ENCODE data around the gene ARID3C.

Gene ARID3C

GRCh38 chr9:34635556-34635955 is 6.7 kb upstream of the ARID3C start:
- Histone ChIP-seq H3K4me2 (ENCODE audit: low read length) (peak overlapping the region; percentile 98), H3K4me1 (ENCODE audit: control insufficient read depth, insufficient read depth, low read length) (peaks cover 23% of the 10 kb centered on the region), H3K27me3 (ENCODE audit: control insufficient read depth, insufficient read depth, low read length) (peaks cover 11% of the 10 kb centered on the region), H3K9me3 (replicated peaks; ENCODE audit: low read length) (no peaks in the 10 kb centered on the region), H3K4me3 (ENCODE audit: low read length) (peak overlapping the region; percentile 51), H3K36me3 (ENCODE audit: insufficient read depth, low read length) (peaks cover 11% of the 10 kb centered on the region), H3K9ac (ENCODE audit: low read depth, low read length) (peak overlapping the region; percentile 31)

GRCh38 chr9:34634551-34635248 is 5.8 kb upstream of the ARID3C start:
- H3K4me1 ChIP-seq (ENCODE audit: control insufficient read depth, insufficient read depth, low read length) = peaks cover 23% of the 10 kb centered on the region
- no peak overlapping the region for H3K4me3 ChIP-seq (ENCODE audit: low read length)
- peaks cover 11% of the 10 kb centered on the region for H3K36me3 ChIP-seq (ENCODE audit: insufficient read depth, low read length)
- no peak overlapping the region for H3K9ac ChIP-seq (ENCODE audit: low read depth, low read length)
- H3K4me2 ChIP-seq (ENCODE audit: low read length) = peak overlapping the region; percentile 98
- no peaks in the 10 kb centered on the region for H3K9me3 ChIP-seq (replicated peaks; ENCODE audit: low read length)
- H3K27me3 ChIP-seq (ENCODE audit: control insufficient read depth, insufficient read depth, low read length) = peaks cover 20% of the 10 kb centered on the region

- peaks cover 27% of the 10 kb centered on the region for H3K4me1 ChIP-seq (ENCODE audit: control insufficient read depth, insufficient read depth, low read length)
- H3K4me2 ChIP-seq (ENCODE audit: low read length) = no peak overlapping the region
- peaks cover 11% of the 10 kb centered on the region for H3K36me3 ChIP-seq (ENCODE audit: insufficient read depth, low read length)
- no peak overlapping the region for H3K9ac ChIP-seq (ENCODE audit: low read depth, low read length)
- H3K27me3 ChIP-seq (ENCODE audit: control insufficient read depth, insufficient read depth, low read length) = peaks cover 27% of the 10 kb centered on the region
- H3K4me3 ChIP-seq (ENCODE audit: low read length) = no peak overlapping the region
- no peaks in the 10 kb centered on the region for H3K9me3 ChIP-seq (replicated peaks; ENCODE audit: low read length)
Observed at GRCh38 chr9:34633851-34634550, 5.1 kb upstream of the ARID3C start.

- H3K4me2 ChIP-seq (ENCODE audit: low read length) = no peak overlapping the region
- no peaks in the 10 kb centered on the region for H3K9me3 ChIP-seq (replicated peaks; ENCODE audit: low read length)
- peaks cover 34% of the 10 kb centered on the region for H3K27me3 ChIP-seq (ENCODE audit: control insufficient read depth, insufficient read depth, low read length)
- H3K9ac ChIP-seq (ENCODE audit: low read depth, low read length) = no peak overlapping the region
- no peak overlapping the region for H3K4me3 ChIP-seq (ENCODE audit: low read length)
- peaks cover 29% of the 10 kb centered on the region for H3K4me1 ChIP-seq (ENCODE audit: control insufficient read depth, insufficient read depth, low read length)
- H3K36me3 ChIP-seq (ENCODE audit: insufficient read depth, low read length) = peaks cover 11% of the 10 kb centered on the region
Observed at GRCh38 chr9:34633166-34633565, 4.3 kb upstream of the ARID3C start.

- Histone ChIP-seq H3K27me3 (ENCODE audit: control insufficient read depth, insufficient read depth, low read length) (peaks cover 60% of the 10 kb centered on the region), H3K4me2 (ENCODE audit: low read length) (no peak overlapping the region), H3K9ac (ENCODE audit: low read depth, low read length) (no peak overlapping the region), H3K4me3 (ENCODE audit: low read length) (no peak overlapping the region), H3K4me1 (ENCODE audit: control insufficient read depth, insufficient read depth, low read length) (peaks cover 12% of the 10 kb centered on the region), H3K36me3 (ENCODE audit: insufficient read depth, low read length) (peaks cover 10% of the 10 kb centered on the region), H3K9me3 (replicated peaks; ENCODE audit: low read length) (no peaks in the 10 kb centered on the region)
Observed at GRCh38 chr9:34630402-34631154, 1.7 kb upstream of the ARID3C start.

- H3K4me1 ChIP-seq (ENCODE audit: control insufficient read depth, insufficient read depth, low read length) = peaks cover 11% of the 10 kb centered on the region
- peak overlapping the region; percentile 87 for H3K4me2 ChIP-seq (ENCODE audit: low read length)
- H3K9me3 ChIP-seq (replicated peaks; ENCODE audit: low read length) = no peaks in the 10 kb centered on the region
- H3K9ac ChIP-seq (ENCODE audit: low read depth, low read length) = no peak overlapping the region
- H3K27me3 ChIP-seq (ENCODE audit: control insufficient read depth, insufficient read depth, low read length) = peaks cover 70% of the 10 kb centered on the region
- no peaks in the 10 kb centered on the region for H3K36me3 ChIP-seq (ENCODE audit: insufficient read depth, low read length)
- peak overlapping the region; percentile 62 for H3K4me3 ChIP-seq (ENCODE audit: low read length)
Observed at GRCh38 chr9:34629491-34629808, 584 bp upstream of the ARID3C start.

GRCh38 chr9:34627716-34628655 is 880 bp downstream of the ARID3C start:
- H3K4me3 ChIP-seq (ENCODE audit: low read length) = no peak overlapping the region

GRCh38 chr9:34625186-34625486 is 3.7 kb downstream of the ARID3C start:
- Histone ChIP-seq H3K4me2 (ENCODE audit: low read length) (no peak overlapping the region), H3K9ac (ENCODE audit: low read depth, low read length) (no peak overlapping the region), H3K27me3 (ENCODE audit: control insufficient read depth, insufficient read depth, low read length) (peaks cover 73% of the 10 kb centered on the region), H3K9me3 (replicated peaks; ENCODE audit: low read length) (no peaks in the 10 kb centered on the region), H3K4me1 (ENCODE audit: control insufficient read depth, insufficient read depth, low read length) (peaks cover 11% of the 10 kb centered on the region), H3K4me3 (ENCODE audit: low read length) (no peak overlapping the region), H3K36me3 (ENCODE audit: insufficient read depth, low read length) (no peaks in the 10 kb centered on the region)

More at GRCh38 chr9:34627716-34628655, 880 bp downstream of the ARID3C start:
- Histone ChIP-seq H3K36me3 (ENCODE audit: insufficient read depth, low read length) (no peaks in the 10 kb centered on the region), H3K4me2 (ENCODE audit: low read length) (peak overlapping the region; percentile 87), H3K9me3 (replicated peaks; ENCODE audit: low read length) (no peaks in the 10 kb centered on the region), H3K27me3 (ENCODE audit: control insufficient read depth, insufficient read depth, low read length) (peaks cover 83% of the 10 kb centered on the region), H3K9ac (ENCODE audit: low read depth, low read length) (no peak overlapping the region), H3K4me1 (ENCODE audit: control insufficient read depth, insufficient read depth, low read length) (peaks cover 11% of the 10 kb centered on the region)

GRCh38 chr9:34624475-34625185 is 4.2 kb downstream of the ARID3C start:
- H3K36me3 ChIP-seq (ENCODE audit: insufficient read depth, low read length) = no peaks in the 10 kb centered on the region
- H3K4me3 ChIP-seq (ENCODE audit: low read length) = no peak overlapping the region
- H3K9ac ChIP-seq (ENCODE audit: low read depth, low read length) = no peak overlapping the region
- H3K27me3 ChIP-seq (ENCODE audit: control insufficient read depth, insufficient read depth, low read length) = peaks cover 68% of the 10 kb centered on the region
- peaks cover 13% of the 10 kb centered on the region for H3K4me1 ChIP-seq (ENCODE audit: control insufficient read depth, insufficient read depth, low read length)
- H3K4me2 ChIP-seq (ENCODE audit: low read length) = no peak overlapping the region
- no peaks in the 10 kb centered on the region for H3K9me3 ChIP-seq (replicated peaks; ENCODE audit: low read length)

GRCh38 chr9:34623374-34624235 is 5.3 kb downstream of the ARID3C start:
- H3K9me3 ChIP-seq (replicated peaks; ENCODE audit: low read length) = no peaks in the 10 kb centered on the region
- H3K27me3 ChIP-seq (ENCODE audit: control insufficient read depth, insufficient read depth, low read length) = peaks cover 59% of the 10 kb centered on the region
- H3K4me3 ChIP-seq (ENCODE audit: low read length) = no peak overlapping the region
- H3K36me3 ChIP-seq (ENCODE audit: insufficient read depth, low read length) = no peaks in the 10 kb centered on the region
- peaks cover 12% of the 10 kb centered on the region for H3K4me1 ChIP-seq (ENCODE audit: control insufficient read depth, insufficient read depth, low read length)
- H3K9ac ChIP-seq (ENCODE audit: low read depth, low read length) = no peak overlapping the region
- no peak overlapping the region for H3K4me2 ChIP-seq (ENCODE audit: low read length)

Measured in skeletal muscle satellite cell (primary cell).